SK-N-SH (cell line): Measurements from ENCODE around the gene POLG2. TPM values are rescaled to one million over a fixed set of nuclear protein-coding genes. Genes with fewer than 3 reads are reported as not detected.

ENCODE experiments used
- CTCF ChIA-PET: fragments of 300-600, 350-600 bp; formaldehyde crosslinking; extraction: SDS; loops from one replicate; lab custom pipeline; 2021; lab: Yijun Ruan, JAX
- POLR2A ChIA-PET: fragments of 350-600 bp; sonication (Branson Sonifier 250); formaldehyde crosslinking; extraction: SDS; loops from one replicate; lab custom pipeline; 2020; ENCODE audit warnings: antibody characterized with exemption, inconsistent platforms; lab: Yijun Ruan, JAX
- DNase-seq: peaks from one replicate; pipeline ENCODE4 v3.0.0; 2012
- H2AFZ ChIP-seq: fragments of 200-600 bp; sonication (generic); 2 replicates; pipeline ENCODE4 v1.8.1; 2016; ENCODE audit warnings: antibody characterized with exemption, mild to moderate bottlenecking, low read depth
- H3F3A ChIP-seq: fragments of 200-600 bp; sonication (generic); replicated peaks from 2 replicates; pipeline ENCODE3; 2016; ENCODE audit warnings: antibody characterized with exemption, mild to moderate bottlenecking; ENCODE audit not compliant: insufficient read depth
- H3K27ac ChIP-seq, 2 experiments: fragments of 200-500 bp in 1 of 2; fragments of 200-600 bp in 1 of 2; sonication (Bioruptor generic) in 1 of 2; sonication (generic), shearing (Covaris generic) in 1 of 2; 2 replicates each; pipeline versions ENCODE4 v1.5.1 to v1.6.1; 2014 to 2016; ENCODE audit warnings: low read depth in 2 of 2, inconsistent platforms in 1 of 2, low read length in 1 of 2, mild to moderate bottlenecking in 1 of 2, mixed read lengths in 1 of 2
- H3K27me3 ChIP-seq: fragments of 200-600 bp; sonication (generic), shearing (Covaris generic); 2 replicates; pipeline ENCODE4 v1.6.1; 2016; ENCODE audit warnings: mixed run types; ENCODE audit not compliant: insufficient read depth
- H3K36me3 ChIP-seq, 2 experiments: fragments of 200-500 bp in 1 of 2; fragments of 200-600 bp in 1 of 2; sonication (Bioruptor generic) in 1 of 2; sonication (generic) in 1 of 2; replicated peaks in 1 of 2; 2 replicates each; pipeline versions ENCODE3 to v1.5.1; 2014 to 2016; ENCODE audit warnings: low read length in 1 of 2, mild to moderate bottlenecking in 1 of 2; ENCODE audit not compliant: insufficient read depth in 2 of 2, control insufficient read depth in 1 of 2
- H3K4me1 ChIP-seq, 2 experiments: fragments of 200-500 bp in 1 of 2; fragments of 200-600 bp in 1 of 2; sonication (Bioruptor generic) in 1 of 2; sonication (generic), shearing (Covaris generic) in 1 of 2; 2 replicates each; pipeline versions ENCODE4 v1.5.1 to v1.6.1; 2014 to 2016; ENCODE audit warnings: low read depth in 1 of 2, low read length in 1 of 2, mixed run types in 1 of 2; ENCODE audit not compliant: insufficient read depth in 2 of 2, control insufficient read depth in 1 of 2
- H3K4me2 ChIP-seq: fragments of 200-600 bp; sonication (generic), shearing (Covaris generic); 2 replicates; pipeline ENCODE4 v1.6.1; 2017; ENCODE audit warnings: mixed run types
- H3K4me3 ChIP-seq, 2 experiments: fragments of 200-500 bp in 1 of 2; fragments of 200-600 bp in 1 of 2; sonication (Bioruptor generic) in 1 of 2; sonication (generic), shearing (Covaris generic) in 1 of 2; 2 replicates each; pipeline versions ENCODE4 v1.5.1 to v1.8.1; 2014 to 2016; ENCODE audit warnings: low read depth in 2 of 2, inconsistent platforms in 1 of 2, low read length in 1 of 2, mild to moderate bottlenecking in 1 of 2, mixed read lengths in 1 of 2, moderate library complexity in 1 of 2
- H3K79me2 ChIP-seq: fragments of 200-600 bp; sonication (generic); 2 replicates; pipeline ENCODE4 v1.8.1; 2017; ENCODE audit warnings: mild to moderate bottlenecking; ENCODE audit not compliant: insufficient read depth
- H3K9ac ChIP-seq: fragments of 200-600 bp; sonication (generic); 2 replicates; pipeline ENCODE4 v1.6.1; 2017; ENCODE audit warnings: mixed run types
- H3K9me2 ChIP-seq: fragments of 200-600 bp; sonication (generic); 2 replicates; pipeline ENCODE4 v1.6.1; 2017; ENCODE audit warnings: mixed run types
- H3K9me3 ChIP-seq: fragments of 200-600 bp; sonication (generic); 2 replicates; pipeline ENCODE4 v1.6.1; 2017; ENCODE audit warnings: mixed run types, mild to moderate bottlenecking, moderate library complexity
- H4K20me1 ChIP-seq: fragments of 200-600 bp; sonication (generic); 2 replicates; pipeline ENCODE4 v1.6.1; 2017; ENCODE audit warnings: mild to moderate bottlenecking, mixed run types; ENCODE audit not compliant: insufficient read depth
- FOXM1 ChIP-seq: IDR thresholded peaks from 2 replicates; pipeline ENCODE4 v1.4.0; 2012; ENCODE audit warnings: low read depth, mild to moderate bottlenecking
- MEF2A ChIP-seq: IDR thresholded peaks from 2 replicates; pipeline ENCODE4 v1.4.0; 2012; ENCODE audit warnings: low read depth, borderline replicate concordance
- NFIC ChIP-seq: IDR thresholded peaks from 2 replicates; pipeline ENCODE4 v1.4.0; 2012; ENCODE audit warnings: borderline replicate concordance
- POLR2AphosphoS5 ChIP-seq: IDR thresholded peaks from 2 replicates; pipeline ENCODE4 v1.6.1; 2012; ENCODE audit warnings: low read depth, low read length
- RCOR1 ChIP-seq: fragments of 150-350 bp; IDR thresholded peaks from 2 replicates; pipeline ENCODE4 v1.6.1; 2017; ENCODE audit warnings: antibody characterized with exemption, low read length
- RXRA ChIP-seq: IDR thresholded peaks from 2 replicates; pipeline ENCODE4 v1.4.0; 2012; ENCODE audit warnings: low read depth, mild to moderate bottlenecking, borderline replicate concordance
- SMC3 ChIP-seq: IDR thresholded peaks from 2 replicates; pipeline ENCODE4 v1.6.1; 2012; ENCODE audit warnings: low read depth, low read length, improper control_type of control experiment
- YY1 ChIP-seq: IDR thresholded peaks from 2 replicates; pipeline ENCODE4 v1.4.0; 2012; ENCODE audit warnings: low read depth, mild to moderate bottlenecking
- ZBTB33 ChIP-seq: IDR thresholded peaks from 2 replicates; pipeline ENCODE4 v1.4.0; 2012; ENCODE audit warnings: low read depth, borderline replicate concordance
- WGBS: methylation state at CpG from one replicate; pipeline ENCODE4 v1.1.6; 2017; ENCODE audit warnings: low lambda C conversion rate; 5-methylcytosine and 5-hydroxymethylcytosine counted together
- polyA plus RNA-seq, 3 experiments: library from polyadenylated mRNA; depleted of rRNA; stranded (reverse); fragments of >200 nt; gene quantifications; 2 replicates each; pipeline ENCODE4 v1.2.3, GENCODE V29; 2012

The POLG2 gene
- polyA plus RNA-seq, 1 of the 3 experiments (the other 2 are of a cell fraction) = 18.0 TPM

GRCh38 chr17:64499805-64500486 is 3.1 kb upstream of the POLG2 start:
- 84% methylated on average over 6 of the region's 6 CpGs for WGBS
- Histone ChIP-seq H3K36me3 (peaks cover 73 to 76% of the 10 kb centered on the region in 2 experiments), H3F3A (peaks cover 82% of the 10 kb centered on the region), H3K4me3 (no peak overlapping the region), H3K9ac (no peak overlapping the region; the same call in 1 of the 2 replicates), H3K4me2 (peak overlapping the region; percentile 14; the same call in 1 of the 2 replicates), H3K4me1 (peaks cover 39 to 50% of the 10 kb centered on the region in 2 experiments), H3K9me2 (no peaks in the 10 kb centered on the region), H3K9me3 (no peaks in the 10 kb centered on the region), H3K79me2 (peaks cover 76% of the 10 kb centered on the region), H2AFZ (no peak overlapping the region), H4K20me1 (peaks cover 78% of the 10 kb centered on the region), H3K27ac (peak overlapping the region; percentile 43 to 87), H3K27me3 (no peaks in the 10 kb centered on the region)
- DNase-seq = no peak
- ChIA-PET POLR2A (no interaction called here), CTCF (interaction anchor here (0.9 to 13.6 kb wide), 3 partner anchors 9 to 79 kb away, joined by 3 to 122 read pairs (median 60); no protein-coding TSS in a partner anchor)
- TF ChIP-seq YY1 = no peak
- TF ChIP-seq ZBTB33 = 0 out of 2 replicates have a peak, but pooled peaks have one; percentile 15
- TF ChIP-seq NFIC = no peak
- TF ChIP-seq FOXM1 = no peak
- TF ChIP-seq MEF2A = no peak
- TF ChIP-seq RXRA = no peak
- peak; percentile 13; the same call in 1 of the 2 replicates for TF ChIP-seq POLR2AphosphoS5

- Histone ChIP-seq H3K9ac (peak overlapping the region; percentile 67; the same call in 1 of the 2 replicates), H3K9me2 (no peaks in the 10 kb centered on the region), H3K79me2 (peaks cover 76% of the 10 kb centered on the region), H3K4me3 (no peak overlapping the region; a peak in 1 of 4 replicates), H3K4me1 (peaks cover 35 to 42% of the 10 kb centered on the region in 2 experiments), H3K27me3 (no peaks in the 10 kb centered on the region), H4K20me1 (peaks cover 64% of the 10 kb centered on the region), H2AFZ (no peak overlapping the region), H3K36me3 (peaks cover 59 to 64% of the 10 kb centered on the region in 2 experiments), H3K9me3 (no peaks in the 10 kb centered on the region), H3K27ac (peak overlapping the region; percentile 87 to 99; a peak in 3 of 4 replicates), H3F3A (peaks cover 69% of the 10 kb centered on the region), H3K4me2 (peak overlapping the region; percentile 90; the same call in 1 of the 2 replicates)
- 84% methylated on average over 7 of the region's 7 CpGs for WGBS
- no peak for TF ChIP-seq RCOR1
- no peak for TF ChIP-seq SMC3
- peak; percentile 74 for TF ChIP-seq POLR2AphosphoS5
- no peak for DNase-seq
- ChIA-PET CTCF (interaction anchor here (0.6 to 13.6 kb wide), 9 partner anchors 7 to 469 kb away, joined by 3 to 122 read pairs (median 5); partner anchors contain the start of genes CEP95 and DDX5), POLR2A (interaction anchor here (0.5 to 2.2 kb wide), 6 partner anchors 8 to 824 kb away, joined by 3 to 11 read pairs (median 4); partner anchors contain the start of gene CEP95)
Observed at GRCh38 chr17:64498308-64499203, 1.7 kb upstream of the POLG2 start.
